K562 (cell line): ENCODE measurements around the gene NQO2. TPM values are rescaled to one million over a fixed set of nuclear protein-coding genes. Genes with fewer than 3 reads are reported as not detected.

ENCODE experiments used
- CC2D1A ChIP-seq: fragments of 450-650 bp; IDR thresholded peaks from 2 replicates; pipeline ENCODE4 v1.6.1; 2017; ENCODE audit warnings: mild to moderate bottlenecking
- CREBBP ChIP-seq: IDR thresholded peaks from one replicate; pipeline ENCODE4 v1.6.1; 2012; ENCODE audit warnings: low read depth, mild to moderate bottlenecking, control low read depth, inconsistent platforms, low read length
- EHMT2 ChIP-seq: fragments of 450-650 bp; IDR thresholded peaks from 2 replicates; pipeline ENCODE4 v1.6.1; 2018; ENCODE audit warnings: antibody characterized with exemption
- FOXJ3 ChIP-seq: sonication (generic); formaldehyde crosslinking; IDR thresholded peaks from 2 replicates; pipeline ENCODE4 v1.4.0; 2020; ENCODE audit warnings: mild to moderate bottlenecking, missing genetic modification reagents
- FOXP1 ChIP-seq: sonication (generic); formaldehyde crosslinking; IDR thresholded peaks from 2 replicates; pipeline ENCODE4 v1.8.0; 2022; ENCODE audit warnings: mild to moderate bottlenecking, missing genetic modification reagents
- GATAD2B ChIP-seq: fragments of 450-650 bp; IDR thresholded peaks from 2 replicates; pipeline ENCODE4 v1.6.1; 2017; ENCODE audit warnings: mild to moderate bottlenecking, borderline replicate concordance
- KDM2B ChIP-seq: fragments of 250-450 bp; sonication (Bioruptor Pico); IDR thresholded peaks from 2 replicates; pipeline ENCODE4 v1.8.0; 2021; ENCODE audit warnings: mild to moderate bottlenecking, moderate library complexity
- MCM2 ChIP-seq: fragments of 450-650 bp; IDR thresholded peaks from 2 replicates; pipeline ENCODE4 v1.6.1; 2017; ENCODE audit warnings: low read depth, mild to moderate bottlenecking
- TCF7 ChIP-seq: sonication (generic); IDR thresholded peaks from 2 replicates; pipeline ENCODE4 v1.6.1; 2016; ENCODE audit warnings: antibody characterized with exemption, borderline replicate concordance
- ZNF75A ChIP-seq: fragments of 450-650 bp; formaldehyde crosslinking; IDR thresholded peaks from 2 replicates; pipeline ENCODE4 v1.4.0; 2020; ENCODE audit warnings: mild to moderate bottlenecking
- polyA plus RNA-seq, 8 experiments: library from polyadenylated mRNA; depleted of rRNA in 4 of 8; stranded (reverse) in 5 of 8; unstranded in 3 of 8; fragments of >200 nt; fragmentation: Nextera tagmentation in 2 of 8; fragmentation: Illumina TruSeq in 1 of 8; extraction: Ambion mirVana in 2 of 8; extraction: Trizol in 1 of 8; gene quantifications; 2 replicates each; pipeline versions ENCODE4 v1.2.1 to v1.2.3, GENCODE V29; 2011 to 2014; ENCODE audit warnings: inconsistent platforms in 1 of 8, missing spikeins in 1 of 8
- total RNA-seq, 7 experiments: library from RNA; depleted of rRNA in 6 of 7; stranded (reverse); fragments of >200 nt in 6 of 7; fragmentation: Illumina TruSeq in 2 of 7; extraction: Trizol in 2 of 7; gene quantifications; 2 replicates each; pipeline versions ENCODE4 v1.2.1 to v1.2.3, GENCODE V29; 2011 to 2021; ENCODE audit warnings: low replicate concordance in 1 of 7
- TF ChIP-seq, protein P1 (sequence below): fragments of 450-650 bp; formaldehyde crosslinking; IDR thresholded peaks from 2 replicates; pipeline ENCODE4 v1.4.0; 2022; ENCODE audit warnings: mild to moderate bottlenecking, moderate library complexity
- TF ChIP-seq, protein P2 (sequence below): fragments of 450-650 bp; formaldehyde crosslinking; IDR thresholded peaks from 2 replicates; pipeline ENCODE4 v1.4.0; 2020; ENCODE audit warnings: mild to moderate bottlenecking, moderate library complexity
- TF ChIP-seq, protein P3 (sequence below): fragments of 250-450 bp; sonication (Bioruptor Pico); IDR thresholded peaks from 2 replicates; pipeline ENCODE4 v1.5.0; 2021; ENCODE audit warnings: mild to moderate bottlenecking, moderate library complexity
- TF ChIP-seq, protein P4 (sequence below): fragments of 250-450 bp; sonication (Bioruptor Pico); IDR thresholded peaks from 2 replicates; pipeline ENCODE4 v1.5.0; 2022; ENCODE audit warnings: mild to moderate bottlenecking
- TF ChIP-seq, protein P5 (sequence below): fragments of 200-800 bp; sonication (Bioruptor generic); IDR thresholded peaks from 2 replicates; pipeline ENCODE4 v1.6.1; 2017; ENCODE audit warnings: missing genetic modification characterization, missing compliant biosample characterization

NQO2 gene
- total and polyA plus RNA-seq, 9 of the 15 experiments (the other 6 are each of a cell fraction or from before 2014, with no cell fraction given): 54.6 to 214 (median 116) TPM

DNA sequence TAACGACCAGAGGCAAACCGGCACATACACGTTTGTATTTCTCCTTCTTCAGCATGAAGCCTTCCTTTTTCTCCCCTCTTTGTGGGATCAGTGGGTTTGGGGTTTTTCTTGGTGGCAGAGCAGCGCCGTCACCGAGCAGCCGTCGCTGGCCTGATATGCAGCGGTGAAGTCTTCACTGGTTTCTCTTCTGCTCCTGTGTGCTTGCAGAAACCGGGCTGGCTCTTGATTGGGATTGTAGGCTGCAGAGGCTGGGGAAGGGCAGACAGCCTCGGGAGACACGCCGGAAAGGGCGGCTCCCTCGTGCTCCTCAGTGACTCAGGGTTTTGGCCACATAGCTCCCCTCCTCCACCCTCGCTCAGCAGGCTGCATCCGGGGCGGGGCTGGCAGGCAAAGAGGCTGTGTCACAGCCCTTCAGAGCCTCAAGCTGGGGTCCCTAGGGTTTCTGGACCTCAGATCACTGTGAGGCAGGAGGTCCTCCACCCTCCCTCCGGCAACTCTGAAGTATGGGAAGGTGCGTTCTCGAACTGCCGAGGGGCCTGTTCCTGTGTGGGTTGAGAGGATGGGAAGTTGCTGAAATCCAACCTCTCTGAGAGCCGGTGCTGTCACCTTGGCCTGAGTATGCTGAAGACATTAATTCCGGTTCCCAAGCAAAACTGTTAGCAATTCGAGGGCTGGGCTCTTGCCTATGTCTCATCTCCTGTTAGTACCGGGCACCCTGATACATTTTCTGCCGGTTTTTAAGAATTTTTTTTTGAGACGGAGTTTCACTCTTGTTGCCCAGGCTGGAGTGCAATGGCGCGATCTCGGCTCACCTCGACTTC lies 24.2 kb downstream of the NQO2 start (continued):
- TF ChIP-seq CREBBP (no peak), EHMT2 (0 out of 2 replicates have a peak, but pooled peaks have one; percentile 8), GATAD2B (peak; percentile 14; the same call in 1 of the 2 replicates), FOXP1 (CRISPR knock-in tag) (peak; percentile 92), MCM2 (no peak), TCF7 (peak; percentile 88; the same call in 1 of the 2 replicates), ZNF75A (CRISPR knock-in tag) (no peak), KDM2B (CRISPR knock-in tag) (no peak), FOXJ3 (CRISPR knock-in tag) (no peak), CC2D1A (peak; percentile 26; the same call in 1 of the 2 replicates)
- TF ChIP-seq, protein P1, sequence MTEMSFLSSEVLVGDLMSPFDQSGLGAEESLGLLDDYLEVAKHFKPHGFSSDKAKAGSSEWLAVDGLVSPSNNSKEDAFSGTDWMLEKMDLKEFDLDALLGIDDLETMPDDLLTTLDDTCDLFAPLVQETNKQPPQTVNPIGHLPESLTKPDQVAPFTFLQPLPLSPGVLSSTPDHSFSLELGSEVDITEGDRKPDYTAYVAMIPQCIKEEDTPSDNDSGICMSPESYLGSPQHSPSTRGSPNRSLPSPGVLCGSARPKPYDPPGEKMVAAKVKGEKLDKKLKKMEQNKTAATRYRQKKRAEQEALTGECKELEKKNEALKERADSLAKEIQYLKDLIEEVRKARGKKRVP (CRISPR knock-in tag): peak; percentile 55; the same call in 1 of the 2 replicates
- TF ChIP-seq, protein P2, sequence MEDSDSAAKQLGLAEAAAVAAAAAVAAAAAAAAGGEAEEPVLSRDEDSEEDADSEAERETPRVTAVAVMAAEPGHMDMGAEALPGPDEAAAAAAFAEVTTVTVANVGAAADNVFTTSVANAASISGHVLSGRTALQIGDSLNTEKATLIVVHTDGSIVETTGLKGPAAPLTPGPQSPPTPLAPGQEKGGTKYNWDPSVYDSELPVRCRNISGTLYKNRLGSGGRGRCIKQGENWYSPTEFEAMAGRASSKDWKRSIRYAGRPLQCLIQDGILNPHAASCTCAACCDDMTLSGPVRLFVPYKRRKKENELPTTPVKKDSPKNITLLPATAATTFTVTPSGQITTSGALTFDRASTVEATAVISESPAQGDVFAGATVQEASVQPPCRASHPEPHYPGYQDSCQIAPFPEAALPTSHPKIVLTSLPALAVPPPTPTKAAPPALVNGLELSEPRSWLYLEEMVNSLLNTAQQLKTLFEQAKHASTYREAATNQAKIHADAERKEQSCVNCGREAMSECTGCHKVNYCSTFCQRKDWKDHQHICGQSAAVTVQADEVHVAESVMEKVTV: no peak
- TF ChIP-seq, protein P3, sequence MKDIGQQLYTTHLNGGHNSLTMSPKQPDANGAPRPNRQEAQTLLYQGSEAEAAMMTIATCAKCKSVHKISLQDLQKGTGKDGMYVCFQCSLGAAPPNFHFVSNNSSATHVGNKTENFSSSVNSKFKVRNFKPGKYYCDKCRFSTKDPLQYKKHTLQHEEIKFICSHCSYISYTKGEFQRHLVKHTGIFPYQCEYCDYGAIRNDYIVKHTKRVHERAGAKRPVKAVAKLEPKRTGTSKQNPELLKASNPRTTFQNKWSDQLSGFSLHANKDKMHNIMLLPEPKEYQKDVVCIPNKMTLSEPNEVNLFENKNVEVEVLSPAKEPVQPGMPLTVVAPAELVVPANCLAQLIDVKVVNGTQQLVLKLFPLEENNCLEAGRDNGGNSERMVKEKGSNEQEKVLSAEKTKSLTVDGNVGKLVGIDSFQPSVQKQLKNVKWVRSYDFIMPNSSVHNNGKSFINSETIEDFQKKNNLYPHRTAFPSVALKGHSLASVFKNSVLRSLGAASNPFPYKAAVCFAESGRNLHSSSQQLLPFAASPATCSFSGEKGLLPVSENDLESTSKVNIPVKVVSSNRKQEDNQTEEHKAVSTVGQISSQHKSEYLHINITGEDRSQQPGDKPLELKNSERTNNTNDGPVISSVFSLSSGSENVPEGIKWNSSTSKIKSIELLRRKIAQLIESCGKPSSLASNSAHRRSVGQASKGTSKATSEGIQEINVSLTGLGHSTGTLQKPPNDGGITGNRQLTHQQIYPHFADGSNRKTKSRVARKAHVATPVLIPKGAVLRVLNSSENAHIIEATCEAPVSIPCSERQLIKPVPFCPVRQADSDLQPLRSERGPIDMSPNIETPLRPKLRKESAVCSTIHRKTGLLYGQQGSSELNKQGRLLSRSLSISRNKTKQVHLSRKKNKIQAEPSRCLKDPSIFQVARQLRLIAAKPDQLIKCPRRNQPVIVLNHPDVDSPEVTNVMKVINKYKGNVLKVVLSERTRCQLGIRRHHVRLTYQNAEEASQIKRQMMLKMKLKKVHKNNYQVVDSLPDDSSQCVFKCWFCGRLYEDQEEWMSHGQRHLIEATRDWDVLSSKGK: no peak
- TF ChIP-seq, protein P4, sequence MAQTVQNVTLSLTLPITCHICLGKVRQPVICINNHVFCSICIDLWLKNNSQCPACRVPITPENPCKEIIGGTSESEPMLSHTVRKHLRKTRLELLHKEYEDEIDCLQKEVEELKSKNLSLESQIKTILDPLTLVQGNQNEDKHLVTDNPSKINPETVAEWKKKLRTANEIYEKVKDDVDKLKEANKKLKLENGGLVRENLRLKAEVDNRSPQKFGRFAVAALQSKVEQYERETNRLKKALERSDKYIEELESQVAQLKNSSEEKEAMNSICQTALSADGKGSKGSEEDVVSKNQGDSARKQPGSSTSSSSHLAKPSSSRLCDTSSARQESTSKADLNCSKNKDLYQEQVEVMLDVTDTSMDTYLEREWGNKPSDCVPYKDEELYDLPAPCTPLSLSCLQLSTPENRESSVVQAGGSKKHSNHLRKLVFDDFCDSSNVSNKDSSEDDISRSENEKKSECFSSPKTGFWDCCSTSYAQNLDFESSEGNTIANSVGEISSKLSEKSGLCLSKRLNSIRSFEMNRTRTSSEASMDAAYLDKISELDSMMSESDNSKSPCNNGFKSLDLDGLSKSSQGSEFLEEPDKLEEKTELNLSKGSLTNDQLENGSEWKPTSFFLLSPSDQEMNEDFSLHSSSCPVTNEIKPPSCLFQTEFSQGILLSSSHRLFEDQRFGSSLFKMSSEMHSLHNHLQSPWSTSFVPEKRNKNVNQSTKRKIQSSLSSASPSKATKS (CRISPR knock-in tag): no peak
- TF ChIP-seq, protein P5, sequence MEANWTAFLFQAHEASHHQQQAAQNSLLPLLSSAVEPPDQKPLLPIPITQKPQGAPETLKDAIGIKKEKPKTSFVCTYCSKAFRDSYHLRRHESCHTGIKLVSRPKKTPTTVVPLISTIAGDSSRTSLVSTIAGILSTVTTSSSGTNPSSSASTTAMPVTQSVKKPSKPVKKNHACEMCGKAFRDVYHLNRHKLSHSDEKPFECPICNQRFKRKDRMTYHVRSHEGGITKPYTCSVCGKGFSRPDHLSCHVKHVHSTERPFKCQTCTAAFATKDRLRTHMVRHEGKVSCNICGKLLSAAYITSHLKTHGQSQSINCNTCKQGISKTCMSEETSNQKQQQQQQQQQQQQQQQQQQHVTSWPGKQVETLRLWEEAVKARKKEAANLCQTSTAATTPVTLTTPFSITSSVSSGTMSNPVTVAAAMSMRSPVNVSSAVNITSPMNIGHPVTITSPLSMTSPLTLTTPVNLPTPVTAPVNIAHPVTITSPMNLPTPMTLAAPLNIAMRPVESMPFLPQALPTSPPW (CRISPR knock-in tag): peak; percentile 57
